A172 (cell line): ENCODE measurements around the gene CEP78. TPM values are rescaled to one million over a fixed set of nuclear protein-coding genes. Genes with fewer than 3 reads are reported as not detected.

Experiments
- DNase-seq: peaks from one replicate; pipeline ENCODE4 v3.0.0-alpha.2; 2015; ENCODE audit warnings: low spot score
- total RNA-seq: library from RNA; depleted of rRNA; stranded (reverse); fragments of >200 nt; shearing (Covaris generic); gene quantifications from 2 replicates; pipeline ENCODE4 v1.2.3, GENCODE V29; 2014; rRNA removed

The CEP78 gene
- total RNA-seq, 1 experiment from 2014 or later, result 63.7 TPM

GRCh38 chr9:78309066-78309465, 73.2 kb downstream of the CEP78 start:
- DNase-seq, result no peak

DNA sequence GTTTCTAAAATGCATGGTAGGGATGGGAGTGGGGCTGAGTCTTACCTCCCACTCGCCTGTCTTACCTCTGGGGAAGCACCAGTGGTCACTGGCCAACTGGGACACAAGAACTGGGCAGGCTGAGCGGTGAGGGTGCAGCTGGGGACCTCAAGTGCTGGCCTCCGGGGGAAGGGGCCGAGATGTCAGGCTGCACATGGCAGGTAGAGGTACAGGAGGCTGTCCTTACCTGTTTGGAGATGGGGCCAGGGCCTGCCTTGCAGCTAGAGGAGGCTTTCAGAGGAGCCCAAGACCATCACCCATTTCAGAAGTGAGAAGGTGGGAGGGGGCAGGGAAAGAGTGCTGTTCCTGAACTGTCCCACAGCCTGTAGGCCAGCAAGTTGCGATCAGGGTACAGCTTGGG, 75.2 kb downstream of the CEP78 start:
- DNase-seq, result no peak

DNA sequence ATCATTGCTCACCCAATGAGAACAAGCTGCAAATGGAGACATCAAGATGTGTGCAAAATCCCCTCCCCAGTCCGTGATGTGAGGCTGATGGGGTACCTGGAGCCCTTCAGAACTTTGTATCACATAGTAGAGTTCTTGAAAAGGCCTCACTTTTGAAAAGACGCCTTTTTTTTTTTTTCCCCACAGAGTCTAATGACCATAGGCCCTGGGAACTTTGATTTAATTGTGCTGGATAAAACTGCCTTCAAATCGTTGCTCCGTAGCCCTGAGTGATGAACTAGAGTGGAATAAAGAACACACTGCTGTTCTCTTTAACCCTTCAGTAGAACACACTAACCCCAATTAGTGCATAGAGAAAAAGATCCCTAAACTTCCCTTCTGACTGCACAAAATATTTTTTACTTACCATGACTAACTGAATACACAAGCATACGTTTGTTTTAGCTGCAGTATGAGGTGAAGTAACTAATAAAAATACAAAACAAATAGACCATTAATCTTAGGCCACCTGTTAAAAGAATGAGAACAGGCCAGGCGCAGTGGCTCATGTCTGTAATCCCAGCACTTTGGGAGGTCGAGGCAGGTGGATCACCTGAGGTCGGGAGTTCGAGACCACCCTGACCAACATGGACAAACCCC, 76.1 kb downstream of the CEP78 start:
- DNase-seq, result no peak

GRCh38 chr9:78314550-78314949, 78.7 kb downstream of the CEP78 start:
- DNase-seq, result no peak

DNA sequence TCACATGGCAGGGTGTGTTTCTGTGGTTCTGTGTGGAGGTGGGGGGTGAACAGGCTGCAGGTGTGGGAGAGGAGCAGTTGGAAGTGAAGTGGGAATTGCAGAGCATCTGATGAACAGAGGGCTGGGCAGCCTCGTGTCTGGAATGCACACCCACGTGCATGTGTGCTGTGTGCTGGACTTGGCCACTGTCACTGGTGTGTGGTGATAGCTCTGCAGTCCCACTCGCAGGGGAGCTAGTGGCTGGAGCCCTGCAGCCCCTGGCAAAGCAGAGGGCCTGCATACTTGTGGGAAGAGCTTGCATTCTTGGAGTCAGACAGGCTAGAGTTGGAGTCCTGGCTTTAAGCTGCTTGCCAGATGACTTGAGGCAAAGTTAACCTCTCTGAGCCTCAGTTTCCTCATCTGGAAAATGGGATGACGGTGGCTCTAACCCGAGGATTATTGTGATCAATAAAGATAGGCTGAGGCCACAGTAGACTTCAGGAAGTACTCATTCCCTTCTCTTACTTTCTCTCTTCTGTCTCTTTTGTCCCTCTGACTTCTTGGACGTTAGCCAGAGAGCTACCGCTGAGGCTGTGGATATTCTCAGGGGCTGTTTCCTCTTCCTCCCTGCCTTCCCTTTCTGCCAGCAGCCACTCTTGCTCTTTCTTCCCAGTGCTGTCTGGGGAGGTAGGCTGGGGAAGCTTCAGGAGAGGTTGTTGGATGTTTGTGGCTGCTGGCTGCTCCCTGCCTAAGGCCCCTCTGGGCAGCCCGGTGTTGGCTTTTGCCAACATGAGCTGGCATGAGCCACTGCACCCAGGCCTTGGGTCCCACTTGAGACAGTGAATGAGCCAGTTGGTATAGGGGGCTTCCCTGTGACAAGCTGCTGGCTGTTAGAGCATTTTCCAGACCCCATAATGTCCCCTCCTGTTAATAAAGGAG, 79.3 kb downstream of the CEP78 start:
- no peak for DNase-seq

GRCh38 chr9:78316166-78316892, 80.5 kb downstream of the CEP78 start:
- DNase-seq, result no peak

- DNase-seq, result no peak
Measured at GRCh38 chr9:78319197-78320029, 83.5 kb downstream of the CEP78 start.

GRCh38 chr9:78320030-78320693, 84.3 kb downstream of the CEP78 start:
- no peak for DNase-seq

- DNase-seq, result no peak
Measured at GRCh38 chr9:78320875-78321496, 85.1 kb downstream of the CEP78 start.

- no peak for DNase-seq
Measured at GRCh38 chr9:78321505-78321904, 85.6 kb downstream of the CEP78 start.

DNA sequence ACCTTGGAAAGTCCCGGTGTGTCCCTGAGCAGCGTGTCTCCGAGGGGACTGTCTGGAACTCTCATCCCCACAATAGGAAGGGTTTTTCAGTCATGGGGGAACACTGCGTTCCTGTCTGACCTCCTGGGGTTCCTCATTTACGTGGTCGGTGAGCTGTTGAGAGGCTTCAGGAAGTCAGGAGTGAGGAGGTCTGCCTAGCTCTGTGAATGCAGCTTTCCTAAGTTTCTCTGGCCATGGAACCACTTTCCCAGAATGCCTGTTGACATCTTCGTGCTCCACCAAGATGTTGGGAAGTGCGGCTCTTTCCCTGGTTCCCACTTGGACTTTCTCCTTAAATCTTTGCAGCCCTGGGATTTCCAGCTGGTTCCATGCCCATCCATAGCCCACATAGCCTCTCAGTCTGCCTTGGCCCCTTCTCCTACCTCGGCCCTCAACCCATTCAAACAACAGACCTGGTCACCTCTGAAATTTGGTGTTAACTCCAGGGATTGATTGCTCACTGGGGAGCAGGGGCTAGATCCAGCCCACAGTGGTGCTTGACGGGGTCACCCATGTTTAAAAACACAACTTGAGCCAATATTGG, 88.3 kb downstream of the CEP78 start:
- no peak for DNase-seq

DNA sequence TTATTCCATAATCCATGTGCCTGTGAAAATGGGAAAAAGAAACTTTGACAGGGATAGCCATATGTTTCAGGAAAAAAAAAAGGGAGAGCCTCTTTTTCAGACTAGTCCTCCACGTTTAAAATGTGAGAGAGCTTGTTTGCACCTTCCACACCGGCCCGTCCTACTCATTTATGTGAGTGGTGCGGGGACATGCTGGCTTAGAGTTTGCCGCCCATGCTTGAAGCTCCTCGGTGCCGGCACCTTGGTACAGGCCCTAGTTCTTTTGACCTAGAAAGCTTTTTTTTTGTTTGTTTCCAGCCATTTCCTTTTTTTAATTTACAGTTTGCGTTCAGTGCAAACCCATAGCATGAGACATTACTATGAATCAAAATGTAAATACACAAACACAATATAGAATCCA, 88.8 kb downstream of the CEP78 start:
- no peak for DNase-seq

GRCh38 chr9:78325343-78325742, 89.5 kb downstream of the CEP78 start:
- DNase-seq, result peak; percentile 25

DNA sequence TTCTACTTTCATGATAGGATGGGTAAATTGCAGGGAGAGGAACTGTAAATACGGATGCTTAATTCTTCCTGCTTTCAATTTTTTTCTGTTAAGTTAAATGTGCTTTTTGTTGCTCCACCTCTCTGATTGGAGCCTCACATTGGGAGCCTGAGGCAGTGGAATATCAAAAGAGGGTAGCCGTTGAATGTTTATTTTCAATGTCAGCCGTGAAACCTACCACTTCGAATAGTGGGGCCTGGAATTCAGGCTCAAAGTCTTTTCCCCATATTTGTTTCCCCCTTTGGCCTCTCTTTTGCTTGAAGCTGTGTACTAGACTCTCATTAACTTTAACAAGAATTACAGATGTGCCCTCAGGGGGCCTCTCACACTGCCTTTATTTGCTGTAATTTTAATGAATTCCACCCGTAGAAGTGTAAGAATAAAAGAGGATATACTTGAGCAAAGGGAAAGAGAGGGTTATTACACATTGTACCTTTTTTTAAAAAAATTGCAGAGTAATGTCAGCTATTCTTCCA, 90.0 kb downstream of the CEP78 start:
- no peak for DNase-seq

GRCh38 chr9:78326564-78326963, 90.7 kb downstream of the CEP78 start:
- DNase-seq, result no peak

Other genes with a start within 250 kb of the CEP78 start
- gene GNAQ, start 204.3 kb upstream of the CEP78 start, total RNA-seq, result 38.4 and 42.0 TPM in 2 replicates
- 147 and 182 TPM in 2 replicates for gene PSAT1, start 61.0 kb downstream of the CEP78 start, total RNA-seq